Upper lobe of right lung (tissue), 1 donor: Measurements from ENCODE around the gene ASB4. TPM values are rescaled to one million over a fixed set of nuclear protein-coding genes. Genes with fewer than 3 reads are reported as not detected.

Experiments
- ATAC-seq: fragments of 200-7000 bp; cut with Tn5 transposase; one replicate; pipeline ENCODE4 v1.9.1; 2020; ENCODE audit warnings: mild to moderate bottlenecking, moderate library complexity
- DNase-seq: peaks from one replicate; pipeline ENCODE4 v3.0.0-alpha.2; 2020
- H3K27ac ChIP-seq: fragments of 200-600 bp; one replicate; pipeline ENCODE4 v1.8.0; 2022
- H3K27me3 ChIP-seq: fragments of 200-600 bp; one replicate; pipeline ENCODE4 v1.8.0; 2022; ENCODE audit warnings: mild to moderate bottlenecking
- H3K36me3 ChIP-seq: fragments of 200-600 bp; one replicate; pipeline ENCODE4 v1.8.0; 2022
- H3K4me1 ChIP-seq: fragments of 200-600 bp; one replicate; pipeline ENCODE4 v1.8.0; 2022
- H3K4me3 ChIP-seq: fragments of 200-600 bp; one replicate; pipeline ENCODE4 v1.8.0; 2022; ENCODE audit warnings: mild to moderate bottlenecking
- H3K9me3 ChIP-seq: fragments of 200-600 bp; one replicate; pipeline ENCODE4 v1.8.0; 2022
- intact Hi-C: fragments of 100-400 bp; cut with DNase I; formaldehyde crosslinking; loops from one replicate; pipeline ENCODE4 v1.11.0; 2022
- total RNA-seq: library from RNA; stranded (reverse); fragmentation: NEBNext Ultra II Directional; extraction: Animal tissue kit (Norgen Biotek cat#: 25700); gene quantifications from one replicate; pipeline ENCODE4 v1.2.1, GENCODE V29; 2021
- TF ChIP-seq, protein P1 (sequence below): fragments of 200-600 bp; IDR thresholded peaks from one replicate; pipeline ENCODE4 v1.8.0; 2022; ENCODE audit warnings: antibody characterized with exemption
- donor health status: DM: no; HTN: yes; CAD: no; lungs with severe emphysema.

The ASB4 gene
- total RNA-seq, 1 donor from 2014 or later = 0.49 TPM

DNA sequence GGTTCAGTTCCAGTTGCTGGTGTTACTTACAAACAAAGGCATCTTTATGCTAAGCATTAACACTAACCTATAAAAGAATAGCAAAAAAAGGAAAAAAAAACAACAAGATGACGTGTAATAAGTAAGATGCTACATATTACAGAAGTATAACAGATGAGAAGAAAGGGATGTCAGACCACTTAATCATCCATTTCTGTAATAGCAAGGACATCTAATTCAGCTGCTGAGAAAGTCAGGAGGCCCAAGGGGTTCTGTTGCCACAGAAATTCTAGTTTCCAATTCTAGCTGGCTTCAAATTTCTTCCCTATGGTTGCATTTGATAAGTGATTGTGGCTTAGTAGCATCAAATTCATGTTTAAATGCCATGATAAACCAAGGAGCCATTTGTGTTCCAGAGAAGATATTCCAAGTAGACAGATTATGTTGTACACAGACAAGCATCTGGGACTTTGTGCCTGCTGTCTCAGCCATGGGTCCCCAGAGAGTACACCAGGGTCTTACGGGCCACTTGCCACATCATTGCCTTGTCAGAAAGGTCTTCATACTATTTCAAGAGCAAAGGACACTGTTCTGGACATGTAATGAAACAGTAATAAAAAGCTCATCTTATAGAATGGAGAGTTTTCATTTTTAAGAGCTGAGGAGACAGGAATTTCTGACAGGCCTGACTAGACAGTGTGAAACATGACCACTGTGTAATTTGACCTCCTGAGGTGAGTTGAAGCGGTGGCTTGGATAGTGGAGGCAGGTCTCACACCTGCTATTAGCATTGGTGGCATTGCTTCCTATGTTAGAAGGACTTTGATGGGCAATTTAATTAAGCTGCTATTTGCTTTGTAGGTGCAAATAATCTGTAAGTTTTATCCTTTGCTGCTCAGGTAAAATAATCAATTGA lies 4.2 kb upstream of the ASB4 start:
- Histone ChIP-seq H3K36me3 (no peaks in the 10 kb centered on the region), H3K27ac (no peak overlapping the region), H3K27me3 (peaks cover 22% of the 10 kb centered on the region), H3K4me3 (no peak overlapping the region), H3K9me3 (no peaks in the 10 kb centered on the region), H3K4me1 (no peaks in the 10 kb centered on the region)
- intact Hi-C loops = no loop called here
- no peak for DNase-seq
- ATAC-seq = no peak
- TF ChIP-seq, protein P1, sequence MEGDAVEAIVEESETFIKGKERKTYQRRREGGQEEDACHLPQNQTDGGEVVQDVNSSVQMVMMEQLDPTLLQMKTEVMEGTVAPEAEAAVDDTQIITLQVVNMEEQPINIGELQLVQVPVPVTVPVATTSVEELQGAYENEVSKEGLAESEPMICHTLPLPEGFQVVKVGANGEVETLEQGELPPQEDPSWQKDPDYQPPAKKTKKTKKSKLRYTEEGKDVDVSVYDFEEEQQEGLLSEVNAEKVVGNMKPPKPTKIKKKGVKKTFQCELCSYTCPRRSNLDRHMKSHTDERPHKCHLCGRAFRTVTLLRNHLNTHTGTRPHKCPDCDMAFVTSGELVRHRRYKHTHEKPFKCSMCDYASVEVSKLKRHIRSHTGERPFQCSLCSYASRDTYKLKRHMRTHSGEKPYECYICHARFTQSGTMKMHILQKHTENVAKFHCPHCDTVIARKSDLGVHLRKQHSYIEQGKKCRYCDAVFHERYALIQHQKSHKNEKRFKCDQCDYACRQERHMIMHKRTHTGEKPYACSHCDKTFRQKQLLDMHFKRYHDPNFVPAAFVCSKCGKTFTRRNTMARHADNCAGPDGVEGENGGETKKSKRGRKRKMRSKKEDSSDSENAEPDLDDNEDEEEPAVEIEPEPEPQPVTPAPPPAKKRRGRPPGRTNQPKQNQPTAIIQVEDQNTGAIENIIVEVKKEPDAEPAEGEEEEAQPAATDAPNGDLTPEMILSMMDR = no peak

DNA sequence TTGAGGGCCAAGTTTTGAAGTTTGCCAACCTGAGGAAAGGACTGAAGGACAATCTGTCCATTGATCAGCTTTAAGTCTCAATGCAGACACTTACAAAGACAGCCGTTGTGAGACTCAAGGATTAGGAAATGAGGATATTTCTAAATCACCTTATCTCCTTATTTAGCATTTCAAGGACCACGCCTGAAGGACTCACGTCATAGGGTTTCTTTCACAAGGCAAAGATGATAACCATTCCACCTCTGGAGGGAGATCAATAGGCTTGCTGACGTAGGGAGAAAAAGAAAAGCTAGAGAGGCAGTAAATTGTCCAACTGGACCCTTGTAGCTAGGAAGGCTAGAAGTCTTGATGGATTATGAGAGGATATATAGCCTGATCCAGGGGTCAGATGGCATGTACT lies 3.3 kb upstream of the ASB4 start:
- no peaks in the 10 kb centered on the region for H3K9me3 ChIP-seq
- H3K27me3 ChIP-seq = peaks cover 23% of the 10 kb centered on the region
- no peak overlapping the region for H3K4me3 ChIP-seq
- ATAC-seq = no peak
- intact Hi-C loops = no loop called here
- H3K36me3 ChIP-seq = no peaks in the 10 kb centered on the region
- TF ChIP-seq, protein P1 = no peak
- no peak overlapping the region for H3K27ac ChIP-seq
- no peak for DNase-seq
- no peaks in the 10 kb centered on the region for H3K4me1 ChIP-seq

DNA sequence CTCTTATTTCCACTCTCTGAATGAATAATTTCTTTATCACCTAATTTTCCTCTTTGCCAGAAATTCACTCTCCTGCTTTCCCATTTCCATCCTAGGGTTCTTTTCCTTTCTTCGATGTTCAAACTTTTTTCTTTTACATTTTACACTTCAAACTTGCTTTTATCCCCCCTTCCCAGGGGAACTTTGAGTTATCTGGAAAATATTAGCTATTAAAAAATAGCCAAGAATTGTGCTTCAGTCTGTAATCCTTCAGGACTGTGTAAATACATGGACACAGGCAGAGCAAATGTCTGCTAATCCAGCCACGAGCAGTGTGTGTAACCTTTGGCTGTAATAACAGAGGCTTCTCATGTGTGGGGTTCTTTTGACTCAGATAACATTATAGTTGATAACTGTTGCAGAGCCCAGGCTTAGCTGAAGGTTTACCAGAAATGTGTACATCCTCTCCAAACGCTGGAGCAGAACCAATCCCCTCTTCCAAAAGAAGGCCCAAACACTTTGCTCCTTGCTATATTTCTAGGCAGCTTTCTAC lies 4.6 kb downstream of the ASB4 start:
- ATAC-seq = no peak
- Histone ChIP-seq H3K27ac (no peak overlapping the region), H3K4me1 (no peaks in the 10 kb centered on the region), H3K9me3 (no peaks in the 10 kb centered on the region), H3K27me3 (peaks cover 11% of the 10 kb centered on the region), H3K36me3 (no peaks in the 10 kb centered on the region), H3K4me3 (no peak overlapping the region)
- DNase-seq = no peak
- TF ChIP-seq, protein P1 = no peak
- intact Hi-C loops = no loop called here

DNA sequence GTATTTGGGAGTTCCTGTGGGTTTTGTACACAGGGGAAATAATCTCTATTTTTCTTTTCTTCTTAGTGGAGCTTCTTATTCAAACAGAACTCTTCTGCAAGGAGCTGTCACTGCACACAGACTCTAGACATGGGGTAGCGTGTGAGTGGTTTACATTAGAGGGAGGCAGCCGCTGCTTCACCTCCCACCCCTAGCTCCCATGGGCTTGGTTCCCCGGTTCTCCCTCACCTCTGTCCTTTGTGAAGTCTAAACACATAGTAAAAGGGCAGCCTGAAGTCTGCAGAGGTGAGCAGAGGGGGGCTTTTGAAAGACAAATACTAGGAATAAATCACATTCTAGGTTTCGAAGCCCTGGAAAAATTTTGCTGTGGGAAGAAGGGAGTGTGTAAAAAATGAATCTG lies 5.5 kb downstream of the ASB4 start:
- ATAC-seq = no peak
- TF ChIP-seq, protein P1 = no peak

DNA sequence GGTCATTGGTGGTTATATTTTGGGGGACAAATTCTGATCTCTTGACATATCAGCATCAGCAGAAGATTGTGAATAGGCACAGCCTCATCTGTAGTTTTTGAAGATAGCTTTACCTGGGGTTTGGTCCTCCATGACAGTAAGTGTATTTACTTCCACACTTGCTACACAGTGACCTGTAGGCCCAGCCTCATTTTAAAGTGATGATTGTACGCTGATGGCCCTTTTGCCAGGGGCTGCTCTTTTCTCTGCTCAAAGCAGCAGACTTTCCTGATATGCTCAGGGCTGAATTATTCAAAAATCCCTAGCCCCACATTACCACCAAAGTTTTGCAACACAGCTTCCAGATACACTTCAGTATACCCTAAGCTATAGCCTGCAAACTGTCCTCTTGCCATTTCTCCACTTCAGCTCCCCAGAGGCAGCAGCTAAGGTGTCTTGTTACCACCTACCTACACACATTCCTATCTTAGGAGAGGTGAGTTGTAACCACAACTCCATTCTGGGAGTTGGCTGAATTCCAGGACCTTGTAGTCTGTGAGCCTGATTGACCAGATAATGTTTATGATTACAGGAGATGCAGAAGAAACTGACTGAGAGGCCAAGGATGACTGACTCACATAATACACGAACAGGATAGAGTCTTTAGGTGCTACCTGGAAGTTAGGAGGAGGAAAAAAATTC lies 6.0 kb downstream of the ASB4 start:
- intact Hi-C loops = no loop called here
- Histone ChIP-seq H3K27me3 (no peaks in the 10 kb centered on the region), H3K4me3 (no peak overlapping the region), H3K27ac (no peak overlapping the region), H3K4me1 (no peaks in the 10 kb centered on the region), H3K36me3 (no peaks in the 10 kb centered on the region), H3K9me3 (no peaks in the 10 kb centered on the region)
- TF ChIP-seq, protein P1 = no peak
- ATAC-seq (no peak), DNase-seq (no peak)

More for the DNA sequence above, 5.5 kb downstream of the ASB4 start:
- Histone ChIP-seq H3K4me1 (no peaks in the 10 kb centered on the region), H3K36me3 (no peaks in the 10 kb centered on the region), H3K9me3 (no peaks in the 10 kb centered on the region), H3K4me3 (no peak overlapping the region), H3K27me3 (peaks cover 3% of the 10 kb centered on the region), H3K27ac (no peak overlapping the region)
- no peak for DNase-seq
- intact Hi-C loops = no loop called here
